Kidney epithelial cell (primary cell): Measurements from ENCODE around the gene PHLDB1. TPM values are rescaled to one million over a fixed set of nuclear protein-coding genes. Genes with fewer than 3 reads are reported as not detected.

Experiments
- DNase-seq: peaks from one replicate; pipeline ENCODE4 v3.0.0-alpha.2; 2010; ENCODE audit warnings: low read depth
- H3K27me3 ChIP-seq: 2 replicates; pipeline ENCODE4 v1.6.0; 2011; ENCODE audit warnings: low read length; ENCODE audit not compliant: control insufficient read depth, insufficient read depth
- H3K36me3 ChIP-seq: 2 replicates; pipeline ENCODE4 v1.5.1; 2011; ENCODE audit warnings: low read length; ENCODE audit not compliant: control insufficient read depth, insufficient read depth
- H3K4me3 ChIP-seq: 2 replicates; pipeline ENCODE4 v1.5.1; 2011; ENCODE audit warnings: low read depth, mild to moderate bottlenecking, control low read depth, low read length
- total RNA-seq: library from RNA; depleted of rRNA; stranded (reverse); fragments of >200 nt; gene quantifications from 2 replicates; pipeline ENCODE4 v1.2.3, GENCODE V29; 2015
- TF ChIP-seq, protein P1 (sequence below): IDR thresholded peaks from 2 replicates; pipeline ENCODE4 v1.5.1; 2011; ENCODE audit warnings: mild to moderate bottlenecking, moderate library complexity, low read length, control low read depth, inconsistent platforms; ENCODE audit not compliant: insufficient read depth, poor library complexity, severe bottlenecking

PHLDB1 gene
- total RNA-seq, 1 donor from 2014 or later = 107 TPM

DNA sequence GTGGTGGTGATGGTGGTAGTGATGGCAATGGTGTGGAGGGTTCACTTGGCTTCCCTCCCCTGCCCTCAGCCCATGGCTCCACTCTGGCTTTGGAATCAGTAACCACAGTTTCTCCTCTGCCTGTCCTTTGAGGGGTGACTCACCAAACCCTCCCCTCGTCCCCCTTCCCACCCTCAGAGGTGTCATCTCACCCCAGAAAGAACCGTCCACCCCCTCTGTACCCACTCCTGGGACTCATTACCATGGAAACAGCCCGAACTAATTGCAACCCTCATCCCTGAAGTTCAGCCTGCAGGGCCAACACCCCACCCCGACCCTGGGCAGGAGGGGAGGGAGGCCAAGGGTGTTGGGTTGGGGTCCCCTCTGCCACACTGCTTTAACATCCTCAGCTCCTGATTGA lies 26.6 kb downstream of the PHLDB1 start:
- Histone ChIP-seq H3K27me3 (no peaks in the 10 kb centered on the region), H3K4me3 (no peak overlapping the region), H3K36me3 (peaks cover 9% of the 10 kb centered on the region)
- DNase-seq = no peak
- TF ChIP-seq, protein P1, sequence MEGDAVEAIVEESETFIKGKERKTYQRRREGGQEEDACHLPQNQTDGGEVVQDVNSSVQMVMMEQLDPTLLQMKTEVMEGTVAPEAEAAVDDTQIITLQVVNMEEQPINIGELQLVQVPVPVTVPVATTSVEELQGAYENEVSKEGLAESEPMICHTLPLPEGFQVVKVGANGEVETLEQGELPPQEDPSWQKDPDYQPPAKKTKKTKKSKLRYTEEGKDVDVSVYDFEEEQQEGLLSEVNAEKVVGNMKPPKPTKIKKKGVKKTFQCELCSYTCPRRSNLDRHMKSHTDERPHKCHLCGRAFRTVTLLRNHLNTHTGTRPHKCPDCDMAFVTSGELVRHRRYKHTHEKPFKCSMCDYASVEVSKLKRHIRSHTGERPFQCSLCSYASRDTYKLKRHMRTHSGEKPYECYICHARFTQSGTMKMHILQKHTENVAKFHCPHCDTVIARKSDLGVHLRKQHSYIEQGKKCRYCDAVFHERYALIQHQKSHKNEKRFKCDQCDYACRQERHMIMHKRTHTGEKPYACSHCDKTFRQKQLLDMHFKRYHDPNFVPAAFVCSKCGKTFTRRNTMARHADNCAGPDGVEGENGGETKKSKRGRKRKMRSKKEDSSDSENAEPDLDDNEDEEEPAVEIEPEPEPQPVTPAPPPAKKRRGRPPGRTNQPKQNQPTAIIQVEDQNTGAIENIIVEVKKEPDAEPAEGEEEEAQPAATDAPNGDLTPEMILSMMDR = no peak

DNA sequence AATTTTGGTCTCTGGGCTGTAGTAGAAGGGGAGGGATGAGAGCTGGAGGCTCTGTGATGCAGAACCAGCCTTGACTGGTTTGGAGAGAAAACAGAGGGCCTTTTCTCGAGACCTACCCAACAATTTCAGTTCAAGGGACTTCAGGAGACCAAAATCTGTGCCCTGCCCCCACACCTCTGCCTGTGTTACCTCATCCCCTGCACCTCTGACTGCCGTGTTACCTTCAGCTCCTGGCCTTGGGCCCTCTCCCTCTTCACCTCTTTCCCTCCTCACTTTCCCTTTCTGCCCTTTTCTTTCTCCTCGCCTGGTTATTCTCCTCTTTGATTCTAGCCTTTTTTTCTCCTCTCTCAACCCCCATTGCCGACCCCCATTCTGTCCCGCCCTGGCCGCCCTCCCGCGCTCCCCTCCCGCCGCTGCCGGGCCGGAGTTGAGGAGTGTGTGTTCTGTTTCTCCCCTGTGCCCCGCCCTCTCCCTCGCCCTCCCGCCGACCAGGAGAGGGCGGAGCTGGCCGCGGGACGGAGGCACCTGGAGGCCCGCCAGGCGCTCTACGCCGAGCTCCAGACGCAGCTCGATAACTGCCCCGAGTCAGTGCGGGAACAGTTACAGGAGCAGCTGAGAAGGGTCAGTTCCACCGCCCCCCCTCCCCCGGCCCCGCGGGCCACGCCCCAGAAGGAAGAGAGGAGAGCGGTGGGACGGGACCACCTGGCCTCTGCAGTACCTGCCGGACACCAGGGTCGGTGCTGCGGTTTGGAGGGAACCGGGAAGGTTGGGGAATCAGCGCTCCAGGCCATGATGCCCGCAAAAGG lies 27.2 kb downstream of the PHLDB1 start:
- TF ChIP-seq, protein P1 = no peak
- Histone ChIP-seq H3K36me3 (peaks cover 9% of the 10 kb centered on the region), H3K27me3 (no peaks in the 10 kb centered on the region), H3K4me3 (no peak overlapping the region)
- no peak for DNase-seq

DNA sequence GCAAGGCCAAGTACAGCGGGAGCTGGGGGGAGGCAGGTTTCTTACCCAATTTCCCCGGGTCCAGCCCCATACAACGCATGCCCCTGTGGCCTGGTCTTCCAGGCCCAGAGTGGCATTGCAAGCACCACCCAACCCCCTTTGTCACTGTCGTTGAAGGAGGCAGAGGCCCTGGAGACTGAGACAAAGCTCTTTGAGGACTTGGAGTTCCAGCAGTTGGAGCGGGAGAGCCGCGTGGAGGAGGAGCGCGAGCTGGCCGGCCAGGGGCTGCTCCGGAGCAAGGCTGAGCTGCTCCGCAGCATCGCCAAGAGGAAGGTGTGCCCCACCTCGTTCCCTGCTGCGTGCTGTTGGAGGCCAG lies 27.8 kb downstream of the PHLDB1 start:
- TF ChIP-seq, protein P1 = no peak
- DNase-seq = no peak
- H3K36me3 ChIP-seq = peaks cover 9% of the 10 kb centered on the region
- no peak overlapping the region for H3K4me3 ChIP-seq
- no peaks in the 10 kb centered on the region for H3K27me3 ChIP-seq

DNA sequence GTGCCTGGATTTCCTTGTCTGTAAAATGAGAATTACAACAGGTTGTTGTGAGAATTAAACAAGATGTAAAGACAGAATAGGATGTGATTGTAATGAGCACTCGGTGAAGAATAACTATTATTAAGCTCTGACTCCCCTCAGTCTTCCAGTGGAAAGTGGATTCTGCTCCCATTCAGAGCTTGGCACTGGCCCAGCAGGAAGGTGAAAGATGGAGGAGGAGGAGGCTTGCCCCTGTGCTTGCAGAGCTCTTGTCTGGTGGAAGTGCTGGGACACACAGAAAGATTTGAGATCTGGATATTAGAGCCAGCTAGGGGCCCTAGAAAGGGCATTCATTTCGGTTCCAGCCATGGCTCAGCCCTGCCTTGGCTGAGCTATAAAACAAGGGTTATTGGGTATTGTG lies 28.2 kb downstream of the PHLDB1 start:
- Histone ChIP-seq H3K27me3 (no peaks in the 10 kb centered on the region), H3K4me3 (no peak overlapping the region), H3K36me3 (peaks cover 7% of the 10 kb centered on the region)
- no peak for DNase-seq
- TF ChIP-seq, protein P1 = no peak

DNA sequence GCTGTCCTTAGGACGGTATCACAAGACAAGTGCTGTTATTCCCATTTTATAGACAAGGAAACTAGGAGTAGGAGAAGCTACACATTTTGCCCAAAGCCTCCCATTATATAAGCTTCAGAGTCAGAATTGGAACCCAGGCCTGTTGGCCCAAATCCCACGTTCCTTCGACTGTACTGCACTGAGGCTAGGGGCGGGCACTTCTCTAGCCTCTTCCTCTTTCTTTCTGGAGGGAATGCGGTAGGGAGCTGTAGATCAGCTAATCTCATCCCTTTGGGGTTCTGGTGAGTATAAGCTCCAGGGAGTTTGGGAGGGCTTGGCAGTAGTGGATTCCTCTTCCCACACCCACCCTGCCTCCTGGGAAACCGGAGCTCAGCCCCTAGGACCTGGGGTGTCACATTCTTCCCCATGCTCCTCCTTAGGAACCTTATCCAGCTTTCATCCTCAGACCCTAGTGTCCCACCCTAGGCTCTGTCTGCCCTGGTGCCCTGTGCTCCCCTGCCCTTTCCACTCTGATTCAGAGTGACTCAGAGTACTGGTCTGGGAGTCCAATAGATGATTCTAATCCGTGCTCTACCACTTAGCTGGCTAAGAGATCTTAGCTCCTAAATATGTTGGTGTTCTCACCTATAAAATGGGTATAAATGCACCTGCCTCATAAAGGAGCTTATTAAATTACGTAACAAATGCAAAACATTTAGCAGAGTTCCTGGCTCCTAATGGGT lies 29.3 kb downstream of the PHLDB1 start:
- Histone ChIP-seq H3K36me3 (peaks cover 8% of the 10 kb centered on the region), H3K4me3 (no peak overlapping the region), H3K27me3 (no peaks in the 10 kb centered on the region)
- DNase-seq = no peak
- TF ChIP-seq, protein P1 = no peak
